Activated CD4-positive, alpha-beta T cell treated with anti-CD3 and anti-CD28 coated beads, Interleukin-2, amount 50 U/mL, for 24 hours (primary cell): Measurements from ENCODE around the gene AKT2.

ENCODE experiments used
- DNase-seq, 2 donors: peaks; one replicate each; pipeline ENCODE4 v3.0.0-alpha.2; 2020; ENCODE audit warnings: low read depth in 1 of 2, low spot score in 1 of 2

AKT2 gene

DNA sequence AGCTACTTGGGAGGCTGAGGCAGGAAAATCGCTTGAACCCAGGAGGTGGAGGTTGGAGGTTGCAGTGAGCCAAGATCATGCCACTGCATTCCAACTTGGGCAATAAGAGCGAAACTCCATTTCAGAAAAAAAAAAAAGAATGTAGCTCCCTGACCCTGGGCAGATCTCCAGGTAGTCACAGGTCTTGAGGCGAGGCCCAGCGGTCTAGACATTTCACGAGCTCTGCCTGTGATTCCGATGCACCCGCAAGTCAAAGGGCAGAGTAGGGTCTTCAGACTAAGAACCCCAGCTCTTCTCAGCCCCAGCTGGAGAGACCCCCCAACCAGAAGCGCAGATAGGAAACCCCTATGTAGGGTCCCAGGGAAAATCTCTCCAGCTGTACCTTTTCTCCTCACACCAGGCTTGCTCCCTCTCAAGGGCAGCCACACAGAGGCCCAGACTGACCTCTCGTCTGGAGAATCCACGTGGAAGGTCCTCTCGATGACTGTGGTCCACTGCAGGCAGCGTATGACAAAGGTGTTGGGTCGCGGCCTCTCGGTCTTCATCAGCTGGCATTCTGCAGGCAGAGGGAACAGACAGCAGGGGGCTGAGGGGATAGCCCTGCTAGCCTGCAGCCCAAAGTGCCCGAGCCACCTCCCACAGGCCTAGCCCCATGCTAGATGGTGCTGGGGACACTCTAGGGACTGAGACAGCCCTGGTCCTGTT lies 30.3 kb downstream of the AKT2 start:
- DNase-seq = no peak

DNA sequence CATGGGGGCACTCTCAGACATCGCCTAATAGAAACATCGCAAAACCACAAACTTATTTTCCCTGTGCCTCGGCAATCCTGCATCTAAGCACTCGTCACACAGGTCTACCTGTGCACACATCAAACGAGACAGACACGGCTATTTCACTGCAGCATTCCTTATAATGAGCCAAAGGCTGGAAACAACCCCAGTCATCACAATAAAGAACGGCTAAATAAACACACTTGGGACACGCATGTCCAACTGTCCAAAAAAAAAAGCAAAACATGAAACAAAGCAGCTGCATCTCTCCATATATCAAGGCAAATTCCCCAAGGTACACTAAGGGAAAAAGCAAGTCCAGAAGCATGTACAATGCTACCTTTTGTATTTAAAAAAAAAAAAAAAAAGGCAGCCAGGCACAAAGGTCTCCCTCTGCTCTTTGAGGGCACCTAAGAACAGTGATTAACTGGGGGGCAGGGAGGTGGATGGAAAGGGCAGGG lies 31.5 kb downstream of the AKT2 start:
- no peak for DNase-seq

DNA sequence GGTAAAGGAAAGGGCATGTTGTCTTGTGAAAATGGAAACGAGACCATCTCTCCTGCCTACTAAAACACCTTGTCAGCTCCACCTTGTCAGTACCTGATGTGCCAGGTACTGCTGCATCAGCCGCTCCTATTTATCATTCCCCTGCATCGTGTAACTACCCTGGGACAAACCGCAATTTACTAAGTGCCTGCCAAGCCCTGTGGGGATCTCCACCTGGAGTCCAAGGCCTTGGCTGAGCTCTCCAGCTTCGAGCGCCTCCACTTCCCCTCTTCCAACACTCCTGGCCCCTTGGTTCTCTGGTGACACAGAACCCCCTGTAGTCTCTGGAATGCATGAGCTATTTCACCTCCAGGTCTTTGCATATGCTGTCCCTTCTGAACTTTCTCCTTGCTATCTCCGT lies 32.8 kb downstream of the AKT2 start:
- DNase-seq = no peak

DNA sequence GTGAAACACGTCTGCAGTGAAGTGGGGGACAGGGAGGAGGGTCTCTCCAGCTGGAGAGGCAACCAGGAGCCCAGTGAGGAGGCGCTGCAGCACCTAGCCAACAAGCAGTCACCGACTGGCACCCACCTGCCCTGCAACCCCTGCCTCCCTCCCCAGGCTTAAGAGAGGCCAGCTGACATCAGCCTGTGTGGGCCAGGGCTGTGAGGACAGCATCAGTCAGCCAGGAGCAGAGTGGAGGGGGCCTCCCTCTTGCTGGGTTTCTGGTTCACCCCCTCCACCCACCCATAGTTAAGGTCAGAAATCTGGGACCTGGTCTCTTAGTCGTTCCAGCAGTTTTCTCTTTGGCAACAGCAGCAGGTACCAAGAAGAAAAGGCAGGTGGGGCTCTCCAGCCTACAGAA lies 33.2 kb downstream of the AKT2 start:
- no peak for DNase-seq

DNA sequence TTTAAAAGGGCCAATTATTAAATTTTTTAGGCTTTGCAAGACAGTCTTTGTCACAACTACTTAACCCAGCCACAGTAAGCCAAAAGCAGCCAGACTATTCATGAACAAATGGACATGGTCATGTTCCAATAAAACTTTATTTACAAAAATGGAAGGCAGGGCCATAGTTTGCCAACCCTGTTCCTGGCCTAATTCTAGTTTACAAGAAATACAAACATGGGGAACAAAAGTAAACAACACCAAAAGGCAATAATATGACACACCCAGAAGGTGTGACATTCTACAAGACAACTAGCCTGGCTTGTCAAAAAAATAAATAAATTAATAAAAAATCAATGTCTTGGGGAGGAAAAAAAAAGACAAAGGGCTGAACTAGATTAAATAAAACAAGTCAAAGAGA lies 33.9 kb downstream of the AKT2 start:
- no peak for DNase-seq

DNA sequence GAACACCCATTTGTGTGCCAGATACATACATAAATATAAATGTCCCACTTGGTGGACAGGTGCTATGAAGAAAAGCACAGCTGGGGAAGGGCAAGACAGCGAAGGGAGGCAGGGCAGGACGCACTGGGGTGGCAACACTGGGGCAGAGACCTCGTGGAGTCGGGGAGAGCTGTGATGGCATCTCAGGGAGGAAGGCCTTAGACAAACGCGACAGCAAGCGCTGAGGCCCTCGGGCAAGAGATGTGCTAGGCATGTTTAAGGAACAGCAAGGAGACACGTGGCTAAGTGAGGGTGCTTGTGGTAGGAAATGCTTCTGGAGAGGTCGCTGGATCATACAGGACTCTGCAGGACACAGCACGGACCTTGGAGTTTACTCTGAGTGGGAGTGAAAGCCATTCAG lies 35.4 kb downstream of the AKT2 start:
- no peak for DNase-seq

DNA sequence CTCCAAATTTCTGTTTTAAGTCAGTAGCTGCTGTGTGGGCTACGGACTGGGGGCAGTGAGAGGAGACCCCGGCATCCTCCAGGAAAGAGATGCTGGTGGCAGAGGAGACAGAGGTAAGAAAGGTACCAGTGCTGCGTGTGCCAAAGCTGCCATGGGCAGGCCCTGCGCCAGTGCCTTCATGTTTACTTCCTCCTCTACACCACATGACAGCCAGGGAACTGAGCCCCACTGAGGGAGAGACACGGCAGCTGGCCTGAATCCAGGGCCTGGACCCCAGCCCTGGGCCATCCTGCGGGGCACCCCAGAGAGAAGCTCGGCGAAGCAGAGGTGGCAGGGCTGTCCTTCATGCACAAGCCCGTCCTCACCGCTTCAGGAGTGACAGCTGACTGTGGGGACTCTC lies 35.9 kb downstream of the AKT2 start:
- DNase-seq = no peak

DNA sequence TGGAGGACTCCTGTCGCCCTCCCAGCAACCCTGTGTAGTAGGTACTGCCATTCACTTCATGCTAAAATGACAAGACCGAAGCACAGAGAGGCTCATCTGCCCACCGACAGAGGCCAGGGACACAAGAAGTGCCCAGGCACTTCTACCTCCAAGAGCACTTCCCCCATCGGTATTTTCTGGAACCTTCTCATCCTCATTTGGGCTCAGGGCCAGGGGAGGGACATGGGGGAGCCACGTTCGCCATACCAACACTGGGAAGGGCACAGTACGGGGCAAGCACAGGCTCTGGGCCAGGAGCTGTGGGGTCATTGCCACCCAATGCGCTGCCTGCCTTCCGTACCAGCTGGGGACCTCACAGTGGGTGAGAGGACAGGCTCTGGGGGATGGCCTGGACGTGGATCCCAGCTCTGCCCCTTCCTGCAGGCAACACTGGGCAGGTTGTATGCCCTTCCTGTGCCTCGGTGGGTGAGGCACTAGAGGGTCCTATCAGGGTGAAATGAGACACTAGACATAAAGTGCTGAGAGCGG lies 37.3 kb downstream of the AKT2 start:
- no peak for DNase-seq

DNA sequence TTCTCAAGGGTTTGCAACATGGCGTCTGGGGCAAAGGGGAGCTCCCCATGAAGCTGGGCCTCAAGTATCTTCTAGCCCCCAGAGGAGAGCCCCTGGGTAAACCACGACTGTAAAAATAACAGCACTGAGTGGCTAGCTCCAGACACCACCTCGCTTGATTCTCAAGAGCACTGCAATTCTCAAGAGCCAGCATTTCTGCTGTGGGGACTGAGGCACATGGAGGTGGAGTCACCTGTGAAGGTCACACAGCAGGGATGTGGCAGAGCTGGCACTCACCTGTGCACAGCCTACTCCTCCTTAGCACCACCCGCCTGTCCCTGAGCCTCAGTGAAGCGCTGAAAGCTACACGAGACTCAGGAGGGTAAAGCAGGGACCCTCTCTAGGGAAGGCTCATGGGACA lies 38.0 kb downstream of the AKT2 start:
- no peak for DNase-seq

DNA sequence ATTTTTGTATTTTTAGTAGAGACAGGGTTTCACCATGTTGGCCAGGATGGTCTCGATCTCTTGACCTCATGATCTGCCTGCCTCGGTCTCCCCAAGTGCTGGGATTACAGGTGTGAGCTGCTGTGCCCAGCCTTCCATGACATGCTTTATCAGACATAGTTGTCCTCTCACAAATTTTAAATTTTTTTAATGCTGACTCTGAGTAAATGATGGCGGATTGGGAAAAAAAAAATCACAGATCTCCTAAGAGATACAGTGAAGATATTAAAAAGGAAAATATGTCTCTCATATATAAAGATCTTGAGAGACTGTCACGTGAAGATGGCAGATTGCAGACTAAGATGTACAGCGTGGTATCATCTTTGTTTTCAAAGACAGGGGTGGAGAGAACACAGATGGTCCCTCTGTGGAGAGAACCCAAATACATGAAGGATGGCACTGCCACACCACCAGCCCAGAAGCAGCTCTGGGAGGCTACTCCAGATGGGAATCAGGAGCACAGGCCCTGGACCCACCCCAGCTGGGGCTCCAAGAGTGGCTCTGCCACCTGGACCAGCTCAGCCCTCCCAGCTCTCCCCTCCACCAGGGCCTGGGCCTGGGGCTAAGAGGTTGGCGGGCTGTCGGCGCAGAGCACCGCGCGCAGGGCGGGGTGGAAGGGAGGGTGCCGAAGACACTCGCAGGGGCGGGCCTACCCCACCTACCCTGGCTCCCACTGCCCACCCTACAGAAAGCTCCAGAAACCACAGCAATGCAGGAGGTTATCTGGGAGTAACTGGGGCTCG lies 38.7 kb downstream of the AKT2 start:
- DNase-seq = no peak

DNA sequence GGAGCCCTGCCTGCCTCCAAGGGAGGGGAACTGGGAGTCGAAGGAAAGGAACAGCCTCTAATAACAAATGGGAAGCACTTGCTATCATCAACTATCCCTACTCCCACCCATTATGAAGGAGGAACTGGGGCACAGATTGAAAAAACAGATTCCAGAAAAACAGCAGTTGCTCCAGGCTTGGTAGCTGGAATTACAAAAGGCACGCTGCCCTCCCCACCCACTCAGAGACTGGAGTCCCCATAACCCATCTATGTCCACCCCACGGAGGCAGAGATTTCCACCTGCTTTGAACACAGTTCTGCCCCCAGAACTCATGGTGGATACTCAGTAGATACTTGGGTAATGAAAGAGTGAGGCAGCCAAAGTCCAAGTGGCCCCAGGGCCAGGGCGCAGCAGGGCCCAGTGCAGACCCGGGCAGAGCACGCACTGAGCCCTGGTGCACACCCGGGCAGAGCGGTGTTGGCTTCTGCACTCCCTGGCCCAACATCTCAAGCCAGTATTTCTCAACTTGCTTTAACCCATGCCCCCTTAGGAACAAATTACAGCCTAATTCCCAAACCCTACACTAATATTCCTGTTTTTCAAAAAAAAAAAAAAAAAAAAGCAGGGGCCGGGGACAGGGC lies 39.5 kb downstream of the AKT2 start:
- no peak for DNase-seq

DNA sequence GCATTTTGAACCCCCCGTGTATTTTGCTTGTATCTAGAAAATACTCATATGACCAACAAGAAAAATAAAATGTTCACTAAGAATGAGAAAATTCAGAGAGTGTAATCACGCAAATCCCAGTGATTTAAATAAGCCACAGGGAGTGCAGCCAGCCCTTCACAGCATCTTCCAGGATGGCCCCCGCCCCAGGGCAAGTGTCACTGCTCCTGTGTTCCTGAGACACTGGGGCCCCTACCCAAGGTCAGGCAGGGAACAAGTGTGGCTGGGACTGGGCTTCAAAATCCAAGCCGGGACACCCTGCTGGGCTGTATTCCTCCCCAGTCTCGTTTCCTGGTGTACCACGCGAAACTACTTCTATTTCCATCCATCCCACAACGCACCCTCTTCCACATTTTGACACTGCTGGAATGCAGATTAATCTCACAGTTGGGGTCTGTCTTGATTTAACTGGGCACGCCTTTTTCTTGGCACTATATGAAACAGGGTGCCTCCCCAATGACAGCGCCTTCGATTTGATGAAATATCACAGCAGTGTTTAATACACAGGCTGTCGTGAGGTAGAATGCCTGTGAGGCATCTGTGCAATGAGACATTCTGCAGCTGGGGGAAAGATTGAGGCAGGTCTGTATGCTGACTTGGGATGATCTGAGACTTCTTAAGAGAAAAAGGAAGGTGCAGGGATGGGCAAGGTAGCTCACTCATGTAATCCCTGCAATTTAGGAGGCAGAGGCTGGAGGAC lies 40.4 kb downstream of the AKT2 start:
- DNase-seq = no peak

DNA sequence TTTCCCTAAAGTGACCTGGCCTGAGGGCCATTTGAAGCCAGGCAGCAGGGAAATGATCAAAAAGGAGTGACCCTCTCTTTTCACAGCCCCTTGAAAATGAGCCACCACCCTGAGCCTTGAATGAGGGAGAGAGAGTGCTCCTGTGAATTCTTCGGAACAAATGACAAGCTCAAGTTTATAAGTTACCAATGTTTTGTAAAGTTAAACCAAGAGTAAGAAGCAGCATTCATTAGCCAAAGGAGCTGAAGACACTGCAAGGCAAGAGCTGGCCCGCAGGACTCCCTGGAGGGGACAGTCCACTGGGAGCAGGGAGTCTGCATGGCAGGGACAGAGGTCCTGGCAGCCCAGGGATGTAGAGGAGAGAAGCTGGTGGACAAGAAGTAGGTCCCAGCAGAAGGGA lies 42.0 kb downstream of the AKT2 start:
- DNase-seq = no peak

DNA sequence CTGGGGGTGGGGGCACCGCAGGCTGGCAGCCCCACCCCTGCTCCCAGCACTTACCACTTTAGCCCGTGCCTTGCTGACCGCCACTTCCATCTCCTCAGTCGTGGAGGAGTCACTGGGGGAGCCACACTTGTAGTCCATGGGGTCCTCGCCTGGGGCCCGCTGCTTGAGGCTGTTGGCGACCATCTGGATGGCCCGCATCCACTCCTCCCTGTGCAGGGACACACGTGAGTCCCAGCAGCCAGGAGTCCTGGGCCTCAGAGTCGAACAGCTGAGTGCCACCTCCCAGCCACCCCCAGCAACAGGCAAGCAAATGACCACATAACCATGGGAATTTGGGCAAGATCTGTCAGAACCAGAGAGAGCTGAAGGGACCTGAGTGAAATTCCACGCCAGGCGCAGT lies 42.7 kb downstream of the AKT2 start:
- no peak for DNase-seq

DNA sequence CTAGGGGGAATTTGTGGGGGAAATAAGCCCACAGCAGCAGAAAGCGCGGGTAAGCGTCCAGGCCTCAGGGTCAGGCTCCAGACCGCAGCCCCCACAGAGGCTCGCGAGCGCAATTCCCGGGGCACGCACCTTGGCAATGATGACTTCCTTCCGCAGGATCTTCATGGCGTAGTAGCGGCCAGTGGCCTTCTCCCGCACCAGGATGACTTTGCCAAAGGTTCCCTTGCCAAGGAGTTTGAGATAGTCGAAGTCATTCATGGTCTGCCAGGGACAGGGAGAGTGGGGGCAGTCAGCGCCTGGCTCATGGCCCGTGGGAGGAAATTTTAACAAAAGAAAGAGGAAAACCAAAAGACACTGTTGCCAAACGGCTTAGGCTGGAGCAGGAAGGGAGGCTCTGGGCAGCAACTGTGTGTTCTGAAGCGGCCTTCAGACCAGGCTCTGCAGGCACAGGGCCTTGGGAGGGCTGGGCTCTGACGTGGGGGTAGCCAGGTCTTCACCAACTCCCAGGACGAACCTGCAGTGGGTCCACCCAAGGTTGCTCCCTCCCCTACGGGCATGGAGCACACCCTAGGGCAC lies 43.2 kb downstream of the AKT2 start:
- DNase-seq = no peak

DNA sequence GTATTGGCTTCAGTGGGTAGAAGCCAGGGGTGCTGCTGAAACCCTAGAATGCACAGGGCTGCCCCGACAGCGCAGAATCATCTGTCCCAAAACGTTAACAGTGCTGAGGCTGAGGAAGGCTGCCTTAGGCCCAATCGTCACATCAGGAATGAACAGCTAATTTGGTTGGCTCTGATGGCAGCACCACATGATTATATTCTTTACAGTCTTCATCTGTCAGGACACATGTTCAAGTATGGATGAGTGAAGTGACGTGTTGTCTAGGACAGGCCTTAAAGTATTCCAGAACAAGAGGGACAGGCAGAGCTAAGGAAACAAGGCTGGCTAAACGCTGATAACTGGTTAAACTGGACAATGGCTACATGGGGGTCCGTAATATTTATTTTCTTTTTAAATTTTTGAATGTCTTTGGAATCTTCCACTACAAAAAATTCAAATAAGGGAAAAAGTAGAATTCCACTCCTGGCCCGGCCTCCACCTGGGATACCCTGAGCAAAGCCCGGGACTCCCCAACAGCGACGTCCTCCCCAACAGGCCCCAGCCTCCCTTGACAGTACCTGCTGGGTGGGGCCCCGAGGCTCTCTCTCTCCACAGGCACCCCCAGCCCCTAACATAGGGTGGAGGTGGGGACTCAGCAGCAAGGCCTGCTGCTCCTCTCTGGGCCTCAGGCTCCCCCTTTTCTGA lies 43.9 kb downstream of the AKT2 start:
- no peak for DNase-seq

DNA sequence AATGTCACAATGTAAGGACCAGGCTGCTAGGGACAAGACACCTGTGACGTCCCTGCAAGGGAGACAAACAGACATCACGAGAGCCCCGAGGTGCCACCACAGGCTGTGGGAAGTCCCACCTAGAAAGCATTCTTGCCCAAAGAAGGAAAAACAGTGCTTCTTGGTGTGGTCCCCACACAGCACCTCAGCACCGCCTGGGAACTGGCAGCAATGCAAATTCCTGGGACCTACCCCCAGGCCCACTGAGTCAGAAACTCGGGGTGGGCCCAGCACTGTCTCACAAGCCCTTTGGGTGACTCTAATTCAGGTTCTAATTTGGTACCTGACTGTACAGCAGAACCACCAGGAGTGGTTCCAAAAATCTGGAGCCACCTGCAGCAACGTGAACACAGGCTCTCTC lies 44.8 kb downstream of the AKT2 start:
- no peak for DNase-seq

DNA sequence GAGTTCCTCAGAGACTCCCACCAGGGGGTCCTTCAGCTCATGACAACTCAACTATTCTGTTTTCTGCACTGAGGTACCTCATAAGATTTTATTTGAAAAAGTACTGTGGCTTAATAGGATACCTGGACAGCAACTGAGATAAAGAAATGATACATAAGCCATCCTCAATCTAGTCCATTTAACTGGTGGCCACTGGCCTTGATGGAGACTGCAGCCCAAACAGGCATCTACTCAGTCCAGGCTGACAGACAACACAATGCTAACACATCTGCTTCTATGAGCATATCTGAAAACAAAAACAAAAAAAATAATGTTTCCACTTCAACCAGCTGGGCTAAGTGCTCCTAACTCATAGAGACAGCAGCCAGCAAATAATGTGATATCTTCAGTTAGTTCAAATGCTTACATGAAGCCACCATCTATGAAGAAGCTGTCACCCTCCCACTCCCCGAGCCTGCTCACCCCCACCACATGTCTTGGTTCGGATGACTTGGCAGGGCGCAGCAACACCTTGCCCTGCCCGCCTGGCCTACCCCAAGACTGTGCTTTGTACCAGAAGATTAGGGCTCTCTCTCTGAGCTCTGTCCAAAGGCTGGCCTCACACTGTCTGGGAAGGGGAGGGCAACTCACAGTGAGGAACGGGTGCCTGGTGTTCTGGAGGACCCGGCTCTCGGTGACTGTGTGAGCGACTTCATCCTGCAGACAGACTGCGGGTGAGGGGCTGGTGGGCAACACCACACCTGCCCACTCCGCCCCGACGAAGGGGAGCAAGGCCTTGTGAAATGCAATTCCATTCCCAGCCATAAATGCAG lies 45.5 kb downstream of the AKT2 start:
- no peak for DNase-seq

DNA sequence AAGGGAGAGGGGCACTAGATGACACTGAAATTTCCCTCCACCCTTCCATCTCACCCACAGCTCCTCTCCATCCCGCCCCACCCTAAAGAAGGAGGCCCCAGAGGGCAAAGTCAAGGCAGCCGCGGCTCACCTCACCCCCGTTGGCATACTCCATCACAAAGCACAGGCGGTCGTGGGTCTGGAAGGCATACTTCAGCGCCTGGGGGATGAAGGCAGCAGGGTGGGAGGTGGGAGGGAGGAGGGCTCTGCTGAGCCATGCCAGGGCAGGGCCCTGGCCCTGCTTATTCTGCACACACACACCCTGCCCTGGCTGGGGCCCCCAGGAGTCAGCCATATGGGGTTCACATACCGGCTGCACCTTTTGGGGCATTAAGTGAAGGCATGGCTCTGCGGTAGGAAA lies 46.4 kb downstream of the AKT2 start:
- DNase-seq = no peak

DNA sequence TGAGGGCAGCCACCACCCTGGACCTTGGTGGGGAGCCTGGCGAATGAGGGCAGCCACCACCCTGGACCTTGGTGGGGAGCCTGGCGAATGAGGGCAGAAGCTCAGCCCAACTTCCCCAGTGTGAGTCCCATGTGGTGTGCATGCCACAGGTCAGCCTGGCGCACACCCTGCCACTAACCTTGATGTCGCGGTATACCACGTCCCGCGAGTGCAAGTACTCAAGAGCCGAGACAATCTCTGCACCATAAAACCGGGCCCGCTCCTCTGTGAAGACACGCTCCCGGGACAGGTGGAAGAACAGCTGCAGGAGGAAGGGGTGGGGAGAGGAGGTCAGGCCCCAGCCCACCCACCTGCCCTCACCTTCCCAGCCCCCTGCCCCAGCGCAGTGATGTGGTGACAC lies 47.4 kb downstream of the AKT2 start:
- no peak for DNase-seq
